SK-N-SH (cell line): ENCODE results near the gene LRSAM1.

Source experiments
- MAX ChIP-seq: IDR thresholded peaks from 2 replicates; pipeline ENCODE4 v1.4.0; 2012; ENCODE audit warnings: low read depth
- POLR2AphosphoS5 ChIP-seq: IDR thresholded peaks from 2 replicates; pipeline ENCODE4 v1.6.1; 2012; ENCODE audit warnings: low read depth, low read length
- RAD21 ChIP-seq: IDR thresholded peaks from 2 replicates; pipeline ENCODE4 v1.6.1; 2012; ENCODE audit warnings: mild to moderate bottlenecking, low read length
- REST ChIP-seq: IDR thresholded peaks from 2 replicates; pipeline ENCODE4 v1.6.1; 2012; ENCODE audit warnings: mild to moderate bottlenecking, low read depth, low read length, moderate library complexity
- RFX5 ChIP-seq: IDR thresholded peaks from 2 replicates; pipeline ENCODE4 v1.6.1; 2012; ENCODE audit warnings: mild to moderate bottlenecking, improper control_type of control experiment, low read length
- TAF1 ChIP-seq: IDR thresholded peaks from 2 replicates; pipeline ENCODE4 v1.6.1; 2012; ENCODE audit warnings: low read depth, mild to moderate bottlenecking, low read length, moderate library complexity, borderline replicate concordance
- TEAD4 ChIP-seq: IDR thresholded peaks from 2 replicates; pipeline ENCODE4 v1.4.0; 2012; ENCODE audit warnings: mild to moderate bottlenecking, borderline replicate concordance; ENCODE audit not compliant: insufficient read depth
- USF1 ChIP-seq: IDR thresholded peaks from 2 replicates; pipeline ENCODE4 v1.4.0; 2012; ENCODE audit warnings: low read depth, borderline replicate concordance
- TF ChIP-seq, protein P1 (sequence below): IDR thresholded peaks from 2 replicates; pipeline ENCODE4 v1.4.0; 2012; ENCODE audit warnings: low read depth, borderline replicate concordance
- TF ChIP-seq, protein P2 (sequence below): fragments of 200-600 bp; sonication (generic); IDR thresholded peaks from 2 replicates; pipeline ENCODE4 v1.6.1; 2017; ENCODE audit warnings: antibody characterized with exemption, mild to moderate bottlenecking, moderate library complexity

DNA sequence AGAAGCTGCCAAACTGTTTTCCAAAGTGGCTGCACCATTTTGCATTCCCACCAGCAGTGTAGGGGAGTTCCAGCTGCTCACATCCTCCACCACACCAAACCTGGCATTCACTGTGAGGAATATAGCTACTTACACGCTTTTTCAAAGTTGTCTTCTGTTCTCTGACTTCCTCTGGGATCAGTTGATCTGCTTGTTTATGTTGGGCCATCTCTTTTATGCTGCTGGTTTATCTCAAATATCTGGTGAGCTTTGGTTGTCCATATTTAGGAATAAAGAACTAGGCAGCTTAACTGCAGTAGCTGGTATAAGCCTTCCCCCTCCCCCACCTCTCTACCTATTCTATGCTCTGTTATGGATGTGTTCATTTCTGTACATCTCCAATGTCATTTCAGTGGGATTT is 35.7 kb upstream of the LRSAM1 start:
- TF ChIP-seq RAD21 (no peak), TEAD4 (no peak), MAX (no peak), REST (no peak), TAF1 (no peak), POLR2AphosphoS5 (no peak), RFX5 (no peak), USF1 (no peak)
- TF ChIP-seq, protein P1, sequence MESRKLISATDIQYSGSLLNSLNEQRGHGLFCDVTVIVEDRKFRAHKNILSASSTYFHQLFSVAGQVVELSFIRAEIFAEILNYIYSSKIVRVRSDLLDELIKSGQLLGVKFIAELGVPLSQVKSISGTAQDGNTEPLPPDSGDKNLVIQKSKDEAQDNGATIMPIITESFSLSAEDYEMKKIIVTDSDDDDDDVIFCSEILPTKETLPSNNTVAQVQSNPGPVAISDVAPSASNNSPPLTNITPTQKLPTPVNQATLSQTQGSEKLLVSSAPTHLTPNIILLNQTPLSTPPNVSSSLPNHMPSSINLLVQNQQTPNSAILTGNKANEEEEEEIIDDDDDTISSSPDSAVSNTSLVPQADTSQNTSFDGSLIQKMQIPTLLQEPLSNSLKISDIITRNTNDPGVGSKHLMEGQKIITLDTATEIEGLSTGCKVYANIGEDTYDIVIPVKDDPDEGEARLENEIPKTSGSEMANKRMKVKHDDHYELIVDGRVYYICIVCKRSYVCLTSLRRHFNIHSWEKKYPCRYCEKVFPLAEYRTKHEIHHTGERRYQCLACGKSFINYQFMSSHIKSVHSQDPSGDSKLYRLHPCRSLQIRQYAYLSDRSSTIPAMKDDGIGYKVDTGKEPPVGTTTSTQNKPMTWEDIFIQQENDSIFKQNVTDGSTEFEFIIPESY, result no peak
- TF ChIP-seq, protein P2, sequence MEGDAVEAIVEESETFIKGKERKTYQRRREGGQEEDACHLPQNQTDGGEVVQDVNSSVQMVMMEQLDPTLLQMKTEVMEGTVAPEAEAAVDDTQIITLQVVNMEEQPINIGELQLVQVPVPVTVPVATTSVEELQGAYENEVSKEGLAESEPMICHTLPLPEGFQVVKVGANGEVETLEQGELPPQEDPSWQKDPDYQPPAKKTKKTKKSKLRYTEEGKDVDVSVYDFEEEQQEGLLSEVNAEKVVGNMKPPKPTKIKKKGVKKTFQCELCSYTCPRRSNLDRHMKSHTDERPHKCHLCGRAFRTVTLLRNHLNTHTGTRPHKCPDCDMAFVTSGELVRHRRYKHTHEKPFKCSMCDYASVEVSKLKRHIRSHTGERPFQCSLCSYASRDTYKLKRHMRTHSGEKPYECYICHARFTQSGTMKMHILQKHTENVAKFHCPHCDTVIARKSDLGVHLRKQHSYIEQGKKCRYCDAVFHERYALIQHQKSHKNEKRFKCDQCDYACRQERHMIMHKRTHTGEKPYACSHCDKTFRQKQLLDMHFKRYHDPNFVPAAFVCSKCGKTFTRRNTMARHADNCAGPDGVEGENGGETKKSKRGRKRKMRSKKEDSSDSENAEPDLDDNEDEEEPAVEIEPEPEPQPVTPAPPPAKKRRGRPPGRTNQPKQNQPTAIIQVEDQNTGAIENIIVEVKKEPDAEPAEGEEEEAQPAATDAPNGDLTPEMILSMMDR, result no peak
